GM23338 (cell line): ENCODE measurements around the gene ZP3. TPM values are rescaled to one million over a fixed set of nuclear protein-coding genes. Genes with fewer than 3 reads are reported as not detected.

Source experiments
- ATAC-seq: fragments of 200-7000 bp; cut with Tn5 transposase; 3 replicates; pipeline ENCODE4 v1.9.1; 2020
- DNase-seq: peaks from one replicate; pipeline ENCODE4 v3.0.0-alpha.2; 2015; ENCODE audit warnings: low spot score
- H2AFZ ChIP-seq: fragments of 200-600 bp; sonication (generic); 2 replicates; pipeline ENCODE4 v1.8.0; 2016; ENCODE audit warnings: antibody characterized with exemption, mild to moderate bottlenecking, moderate library complexity
- H3F3A ChIP-seq: fragments of 200-600 bp; sonication (generic); replicated peaks from 2 replicates; pipeline ENCODE4 v1.8.0; 2017; ENCODE audit warnings: antibody characterized with exemption, mixed run types, low read depth
- H3K27ac ChIP-seq: fragments of 200-600 bp; sonication (generic); 2 replicates; pipeline ENCODE4 v1.6.1; 2016; ENCODE audit warnings: low read depth
- H3K27me3 ChIP-seq: fragments of 200-600 bp; sonication (generic); 2 replicates; pipeline ENCODE4 v1.8.0; 2016; ENCODE audit warnings: mild to moderate bottlenecking, mixed run types, moderate library complexity; ENCODE audit not compliant: insufficient read depth
- H3K36me3 ChIP-seq: fragments of 200-600 bp; sonication (generic); 2 replicates; pipeline ENCODE4 v1.8.0; 2016; ENCODE audit warnings: mild to moderate bottlenecking; ENCODE audit not compliant: insufficient read depth
- H3K4me1 ChIP-seq: fragments of 200-600 bp; sonication (generic); 2 replicates; pipeline ENCODE4 v1.8.0; 2016; ENCODE audit warnings: mild to moderate bottlenecking, moderate library complexity; ENCODE audit not compliant: insufficient read depth
- H3K4me2 ChIP-seq: fragments of 200-600 bp; sonication (generic); 2 replicates; pipeline ENCODE4 v1.7.1; 2017; ENCODE audit warnings: mixed run types
- H3K4me3 ChIP-seq: fragments of 200-600 bp; sonication (generic); 2 replicates; pipeline ENCODE4 v1.6.1; 2016; ENCODE audit warnings: mixed run types
- H3K79me2 ChIP-seq: fragments of 200-600 bp; sonication (generic); replicated peaks from 2 replicates; pipeline ENCODE4 v1.8.0; 2017; ENCODE audit warnings: mild to moderate bottlenecking; ENCODE audit not compliant: insufficient read depth
- H3K9me2 ChIP-seq: fragments of 200-600 bp; sonication (generic); 2 replicates; pipeline ENCODE4 v1.8.0; 2017; ENCODE audit not compliant: insufficient read depth
- H4K20me1 ChIP-seq: fragments of 200-600 bp; sonication (generic); replicated peaks from 2 replicates; pipeline ENCODE4 v1.8.0; 2017; ENCODE audit warnings: mild to moderate bottlenecking; ENCODE audit not compliant: insufficient read depth
- H3K27ac Mint-ChIP-seq: 2 replicates; pipeline ENCODE4 v1.8.0; 2020; ENCODE audit warnings: inconsistent platforms, mild to moderate bottlenecking, moderate library complexity, mixed read lengths
- H3K27me3 Mint-ChIP-seq: 3 replicates; pipeline ENCODE4 v1.8.0; 2022; ENCODE audit warnings: low read depth, mild to moderate bottlenecking, moderate library complexity, mixed read lengths, inconsistent platforms; ENCODE audit not compliant: insufficient read depth, poor library complexity
- H3K36me3 Mint-ChIP-seq: 3 replicates; pipeline ENCODE4 v1.8.0; 2021; ENCODE audit warnings: low read depth, mild to moderate bottlenecking, inconsistent platforms, moderate library complexity, mixed read lengths
- H3K4me1 Mint-ChIP-seq: 3 replicates; pipeline ENCODE4 v1.8.0; 2020; ENCODE audit warnings: mild to moderate bottlenecking, inconsistent platforms, mixed read lengths
- H3K4me3 Mint-ChIP-seq: 3 replicates; pipeline ENCODE4 v1.8.0; 2021; ENCODE audit warnings: moderate library complexity, mild to moderate bottlenecking, inconsistent platforms, mixed read lengths
- H3K9me3 Mint-ChIP-seq: 3 replicates; pipeline ENCODE4 v1.8.0; 2020; ENCODE audit warnings: moderate library complexity, mild to moderate bottlenecking, inconsistent platforms, mixed read lengths
- CREB1 ChIP-seq: fragments of 250-450 bp; sonication (Bioruptor Pico); IDR thresholded peaks from 2 replicates; pipeline ENCODE4 v1.5.0; 2020; ENCODE audit warnings: low read depth, mild to moderate bottlenecking, moderate library complexity
- POLR2AphosphoS5 ChIP-seq: IDR thresholded peaks from 2 replicates; pipeline ENCODE4 v1.6.1; 2016; ENCODE audit warnings: antibody characterized with exemption, low read depth
- STAT1 ChIP-seq: IDR thresholded peaks from one replicate; pipeline ENCODE4 v1.6.1; 2016; ENCODE audit warnings: antibody characterized with exemption; ENCODE audit not compliant: unreplicated experiment
- ZNF331 ChIP-seq: fragments of 250-450 bp; sonication (Bioruptor Pico); IDR thresholded peaks from 2 replicates; pipeline ENCODE4 v1.5.0; 2020; ENCODE audit warnings: low read depth, mild to moderate bottlenecking, moderate library complexity
- ZNF462 ChIP-seq: fragments of 250-450 bp; sonication (Bioruptor Pico); IDR thresholded peaks from 2 replicates; pipeline ENCODE4 v1.5.0; 2020; ENCODE audit warnings: mild to moderate bottlenecking, moderate library complexity
- polyA plus RNA-seq: library from polyadenylated mRNA; unstranded; fragments of >200 nt; fragmentation: Nextera tagmentation; extraction: Ambion mirVana; gene quantifications from 2 replicates; pipeline ENCODE4 v1.2.1, GENCODE V29; 2016
- total RNA-seq: library from RNA; depleted of rRNA; stranded (reverse); fragments of >200 nt; shearing (Covaris generic); gene quantifications from 2 replicates; pipeline ENCODE4 v1.2.3, GENCODE V29; 2014
- TF ChIP-seq, protein P1 (sequence below): IDR thresholded peaks from 2 replicates; pipeline ENCODE4 v1.6.1; 2016; ENCODE audit warnings: antibody characterized with exemption

ZP3 gene
- total and polyA plus RNA-seq, 2 experiments from 2014 or later: 5.1 to 9.6 TPM

- no peak for TF ChIP-seq ZNF462 (CRISPR knock-in tag)
- TF ChIP-seq, protein P1, sequence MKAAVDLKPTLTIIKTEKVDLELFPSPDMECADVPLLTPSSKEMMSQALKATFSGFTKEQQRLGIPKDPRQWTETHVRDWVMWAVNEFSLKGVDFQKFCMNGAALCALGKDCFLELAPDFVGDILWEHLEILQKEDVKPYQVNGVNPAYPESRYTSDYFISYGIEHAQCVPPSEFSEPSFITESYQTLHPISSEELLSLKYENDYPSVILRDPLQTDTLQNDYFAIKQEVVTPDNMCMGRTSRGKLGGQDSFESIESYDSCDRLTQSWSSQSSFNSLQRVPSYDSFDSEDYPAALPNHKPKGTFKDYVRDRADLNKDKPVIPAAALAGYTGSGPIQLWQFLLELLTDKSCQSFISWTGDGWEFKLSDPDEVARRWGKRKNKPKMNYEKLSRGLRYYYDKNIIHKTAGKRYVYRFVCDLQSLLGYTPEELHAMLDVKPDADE: no peak
- no peak for TF ChIP-seq ZNF331 (CRISPR knock-in tag)
- no peak for TF ChIP-seq STAT1
- TF ChIP-seq CREB1 (CRISPR knock-in tag): no peak
Measured at GRCh38 chr7:76408121-76408560, 16.6 kb upstream of the ZP3 start (continued).

- peak within 1 kb of the TSS; percentile 84 for H3K27ac ChIP-seq
- peaks cover 10% of the 10 kb centered on the region for H3K4me1 ChIP-seq
- H3K27me3 ChIP-seq: no peaks in the 10 kb centered on the region
- H3F3A ChIP-seq: no peaks in the 10 kb centered on the region; the same call in 1 of the 2 replicates
- H3K79me2 ChIP-seq: no peaks in the 10 kb centered on the region
- Mint-ChIP-seq H3K4me3 (peak within 1 kb of the TSS; percentile 70), H3K27ac (no peak within 1 kb of the TSS; the same call in 1 of the 2 replicates), H3K4me1 (peaks cover 18% of the 10 kb centered on the region), H3K27me3 (peaks cover 7% of the 10 kb centered on the region), H3K36me3 (no peaks in the 10 kb centered on the region), H3K9me3 (no peaks in the 10 kb centered on the region)
- ATAC-seq (peak; percentile 97), DNase-seq (peak; percentile 91)
- H4K20me1 ChIP-seq: no peaks in the 10 kb centered on the region
- H3K36me3 ChIP-seq: no peaks in the 10 kb centered on the region
- H3K4me2 ChIP-seq: peak within 1 kb of the TSS; percentile 86
- H2AFZ ChIP-seq: peak within 1 kb of the TSS; percentile 94
- peak within 1 kb of the TSS; percentile 69 for H3K4me3 ChIP-seq
- no peaks in the 10 kb centered on the region for H3K9me2 ChIP-seq
- TF ChIP-seq POLR2AphosphoS5: peak; percentile 62
- peak; percentile 5; the same call in 1 of the 2 replicates for TF ChIP-seq ZNF462 (CRISPR knock-in tag)
Measured at GRCh38 chr7:76409537-76409936, 15.2 kb upstream of the ZP3 start, which contains the start of gene SSC4D. Gene SSC4D (minus strand): TSS chr7:76409697. CDS start chr7:76404439, 5,258 bp downstream.
